Heart right ventricle (tissue), 16 donors: ENCODE measurements around the gene GOLT1A. TPM values are rescaled to one million over a fixed set of nuclear protein-coding genes. Genes with fewer than 3 reads are reported as not detected.

Source experiments
- ATAC-seq, 8 donors: fragments of 200-7000 bp; cut with Tn5 transposase; one replicate each; pipeline ENCODE4 v1.9.1; 2020; ENCODE audit warnings: mild to moderate bottlenecking in 8 of 8, moderate library complexity in 8 of 8, moderate number of reproducible peaks in 1 of 8
- DNase-seq, 2 donors: peaks; one replicate each; pipeline ENCODE4 v3.0.0-alpha.2; 2020
- H3K27ac ChIP-seq, 10 donors: fragments of 200-600 bp; sonication (generic) in 2 of 10; one replicate each; pipeline versions ENCODE4 v1.5.0 to v1.8.0; 2020 to 2022; ENCODE audit warnings: mild to moderate bottlenecking in 3 of 10
- H3K27me3 ChIP-seq, 7 donors: fragments of 200-600 bp; one replicate each; pipeline ENCODE4 v1.8.0; 2021 to 2022; ENCODE audit warnings: mild to moderate bottlenecking in 2 of 7
- H3K36me3 ChIP-seq, 9 donors: fragments of 200-600 bp; sonication (generic) in 1 of 9; one replicate each; pipeline versions ENCODE4 v1.5.0 to v1.8.0; 2020 to 2022; ENCODE audit warnings: mild to moderate bottlenecking in 2 of 9
- H3K4me1 ChIP-seq, 9 donors: fragments of 200-600 bp; sonication (generic) in 1 of 9; one replicate each; pipeline versions ENCODE4 v1.5.0 to v1.8.0; 2020 to 2022; ENCODE audit warnings: mild to moderate bottlenecking in 4 of 9
- H3K4me3 ChIP-seq, 10 donors: fragments of 200-600 bp; sonication (generic) in 2 of 10; one replicate each; pipeline versions ENCODE4 v1.5.0 to v1.8.0; 2020 to 2022; ENCODE audit warnings: mild to moderate bottlenecking in 7 of 10, moderate library complexity in 2 of 10
- H3K9me3 ChIP-seq, 11 donors: fragments of 200-600 bp in 10 of 11; sonication (generic) in 2 of 11; one replicate each; pipeline versions ENCODE4 v1.5.0 to v1.8.0; 2013 to 2022; ENCODE audit warnings: mild to moderate bottlenecking in 2 of 11, control low read depth in 1 of 11, moderate library complexity in 1 of 11
- CTCF ChIP-seq, 9 donors: fragments of 200-600 bp; sonication (generic) in 2 of 9; IDR thresholded peaks; one replicate each; pipeline versions ENCODE4 v1.5.0 to v1.8.0; 2021 to 2022; ENCODE audit warnings: antibody characterized with exemption in 9 of 9, mild to moderate bottlenecking in 5 of 9, moderate library complexity in 1 of 9
- WGBS, 2 donors: extraction: QIAGEN DNeasy Blood & Tissue Kit; methylation state at CpG; one replicate each; pipeline ENCODE4 v1.1.7; 2013; ENCODE audit warnings: inconsistent platforms in 1 of 2; 5-methylcytosine and 5-hydroxymethylcytosine counted together
- intact Hi-C, 10 donors: fragments of 100-400 bp; cut with DNase I; formaldehyde crosslinking; loops; one replicate each; pipeline versions ENCODE4 v1.11.1 to v1.14.2; 2022
- polyA plus RNA-seq, 2 donors: library from polyadenylated mRNA; stranded (reverse); fragments of 200-250 nt; gene quantifications; one replicate each; pipeline ENCODE4 v1.2.3, GENCODE V29; 2013
- total RNA-seq, 10 donors: library from RNA; stranded (reverse); fragmentation: NEBNext Ultra II Directional in 3 of 10; extraction: Animal tissue kit (Norgen Biotek cat#: 25700) in 3 of 10; gene quantifications; one replicate each; pipeline versions ENCODE4 v1.2.1 to v1.2.4, GENCODE V29; 2021 to 2023
- donor health status: Arrhythmogenic right ventricular cardiomyopathy.
- donor health status: ischemic (EF 13 %, LVEDD 7.1; RV severe dilation, severe dysfunction).
- donor health status: healthy with polysubstance abuse.
- donor health status: DM: no; HTN: yes; CAD: no.
- donor health status: DM: no; HTN: no; CAD: no.
- donor health status: ischemic (EF 25% LVEDD 6.9; RV normal size, moderate dysfunction).
- donor health status: ischemic (EF 25% LVEDD 5.7; RV mildly dilated, moderate dysfunction).
- donor health status: healthy.
- donor health status: DM: yes; HTN: yes; CAD: no.
- donor health status: Ischemic cardiomyopathy.
- donor health status: ischemic (EF 35%, LVEDD 5.7; RV mildly dilated, moderate dysfunction).
- donor health status: nonischemic (EF 11% LVEDD 7.7; RV severe dilation, severe dysfunction).
- donor health status: DM: yes; HTN: yes; CAD: no.
- donor health status: PGD.
- donor health status: ischemic (EF 29% LVEDD 5.4; RV normal size, mild dysfunction).
- donor health status: nonischemic (EF 23%, LVEDD 6.1; RV moderate dilation, normal function).

The GOLT1A gene
- total and polyA plus RNA-seq, 12 donors, result 0.43 TPM; not detected in 11

GRCh38 chr1:204194080-204194479, 19.7 kb downstream of the GOLT1A start:
- Histone ChIP-seq H3K27me3 (peaks cover 0 to 59% (median 21%) of the 10 kb centered on the region in 7 donors), H3K9me3 (no peaks in the 10 kb centered on the region), H3K4me3 (no peak overlapping the region), H3K36me3 (no peaks in the 10 kb centered on the region), H3K27ac (no peak overlapping the region), H3K4me1 (peaks cover 0 to 20% (median 7%) of the 10 kb centered on the region in 9 donors)
- intact Hi-C loops, result no loop called here
- ATAC-seq (no peak), DNase-seq (no peak)
- TF ChIP-seq CTCF (IDR thresholded peaks at IDR 0.05), result no peak
- 86 to 91% methylated on average over 2 of the region's 2 CpGs for WGBS, 2 donors

GRCh38 chr1:204192589-204193352, 21.0 kb downstream of the GOLT1A start:
- intact Hi-C loops, result no loop called here
- no peak for TF ChIP-seq CTCF (IDR thresholded peaks at IDR 0.05)
- Histone ChIP-seq H3K9me3 (no peaks in the 10 kb centered on the region), H3K27ac (no peak overlapping the region), H3K27me3 (peaks cover 0 to 72% (median 34%) of the 10 kb centered on the region in 7 donors), H3K4me3 (no peak overlapping the region), H3K4me1 (peaks cover 0 to 12% (median 0%) of the 10 kb centered on the region in 9 donors), H3K36me3 (no peaks in the 10 kb centered on the region)
- no peak for DNase-seq
- 78 to 90% methylated on average over 3 of the region's 3 CpGs for WGBS, 2 donors
- ATAC-seq, result no peak

GRCh38 chr1:204192046-204192445, 21.7 kb downstream of the GOLT1A start:
- ATAC-seq (no peak), DNase-seq (no peak)
- peaks cover 0 to 12% (median 0%) of the 10 kb centered on the region in 9 donors for H3K4me1 ChIP-seq
- TF ChIP-seq CTCF (IDR thresholded peaks at IDR 0.05), result no peak
- H3K4me3 ChIP-seq, result no peak overlapping the region
- H3K9me3 ChIP-seq, result no peaks in the 10 kb centered on the region
- WGBS, 2 donors, result 91 to 97% methylated on average over 2 of the region's 2 CpGs
- no peaks in the 10 kb centered on the region for H3K36me3 ChIP-seq
- no peak overlapping the region for H3K27ac ChIP-seq
- peaks cover 0 to 79% (median 40%) of the 10 kb centered on the region in 7 donors for H3K27me3 ChIP-seq
- intact Hi-C loops, result no loop called here

GRCh38 chr1:204191456-204191855, 22.3 kb downstream of the GOLT1A start:
- Histone ChIP-seq H3K36me3 (no peaks in the 10 kb centered on the region), H3K27me3 (peaks cover 0 to 79% (median 46%) of the 10 kb centered on the region in 7 donors), H3K4me3 (no peak overlapping the region), H3K27ac (no peak overlapping the region), H3K4me1 (peaks cover 0 to 12% (median 0%) of the 10 kb centered on the region in 9 donors), H3K9me3 (no peaks in the 10 kb centered on the region)
- intact Hi-C loops, result no loop called here
- TF ChIP-seq CTCF (IDR thresholded peaks at IDR 0.05), result no peak
- ATAC-seq (no peak), DNase-seq (no peak)
- WGBS, 2 donors, result 77 to 85% methylated on average over 7 of the region's 7 CpGs
